ENCODE results near the gene MBTD1. TPM values are rescaled to one million over a fixed set of nuclear protein-coding genes. Genes with fewer than 3 reads are reported as not detected.
"Not testable (repeated sequence)": the region's sequence is repeated elsewhere in the genome, so short reads cannot be mapped to it uniquely, and the experiment has no call there.

MBTD1 gene
- total and polyA plus RNA-seq, 9 donors = 10.4 to 28.4 (median 16.4) TPM

DNA sequence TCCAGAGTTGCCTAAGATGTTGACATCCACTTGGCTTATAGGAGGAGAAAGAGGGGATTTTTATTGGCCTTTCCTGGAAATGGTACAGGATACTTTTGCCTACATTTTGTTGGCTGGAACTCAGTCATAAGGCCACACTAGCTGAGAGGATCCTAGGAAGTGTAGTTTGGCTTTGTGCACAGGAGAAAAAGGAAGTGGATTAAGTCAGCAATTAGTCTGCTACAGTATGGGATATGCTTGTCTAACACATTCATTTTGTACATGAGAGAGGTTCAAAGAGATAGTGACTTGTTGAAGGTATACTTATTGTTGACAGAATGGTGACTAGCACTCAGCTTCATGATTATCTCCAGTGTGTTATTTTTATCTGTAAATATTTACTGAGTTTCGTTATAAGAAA is 10.8 kb upstream of the MBTD1 start:
- H3K27ac ChIP-seq = no peak overlapping the region
- TF ChIP-seq, protein P1, sequence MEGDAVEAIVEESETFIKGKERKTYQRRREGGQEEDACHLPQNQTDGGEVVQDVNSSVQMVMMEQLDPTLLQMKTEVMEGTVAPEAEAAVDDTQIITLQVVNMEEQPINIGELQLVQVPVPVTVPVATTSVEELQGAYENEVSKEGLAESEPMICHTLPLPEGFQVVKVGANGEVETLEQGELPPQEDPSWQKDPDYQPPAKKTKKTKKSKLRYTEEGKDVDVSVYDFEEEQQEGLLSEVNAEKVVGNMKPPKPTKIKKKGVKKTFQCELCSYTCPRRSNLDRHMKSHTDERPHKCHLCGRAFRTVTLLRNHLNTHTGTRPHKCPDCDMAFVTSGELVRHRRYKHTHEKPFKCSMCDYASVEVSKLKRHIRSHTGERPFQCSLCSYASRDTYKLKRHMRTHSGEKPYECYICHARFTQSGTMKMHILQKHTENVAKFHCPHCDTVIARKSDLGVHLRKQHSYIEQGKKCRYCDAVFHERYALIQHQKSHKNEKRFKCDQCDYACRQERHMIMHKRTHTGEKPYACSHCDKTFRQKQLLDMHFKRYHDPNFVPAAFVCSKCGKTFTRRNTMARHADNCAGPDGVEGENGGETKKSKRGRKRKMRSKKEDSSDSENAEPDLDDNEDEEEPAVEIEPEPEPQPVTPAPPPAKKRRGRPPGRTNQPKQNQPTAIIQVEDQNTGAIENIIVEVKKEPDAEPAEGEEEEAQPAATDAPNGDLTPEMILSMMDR (IDR thresholded peaks at IDR 0.05) = no peak
- TF ChIP-seq EP300 (IDR thresholded peaks at IDR 0.05) (no peak), POLR2A (IDR thresholded peaks at IDR 0.05) (no peak)
- intact Hi-C loops (cut with DNase I) = no loop called here
- no peak for DNase-seq
- WGBS, 3 donors = 22 to 52% (median 31%) methylated on average over 1 of the region's 1 CpG
- no peaks in the 10 kb centered on the region for H3K9me3 ChIP-seq
- H3K4me3 ChIP-seq = no peak overlapping the region
- H3K27me3 ChIP-seq = no peaks in the 10 kb centered on the region
- H3K36me3 ChIP-seq = no peaks in the 10 kb centered on the region
- H3K4me1 ChIP-seq (ENCODE audit: insufficient read depth) = no peaks in the 10 kb centered on the region

DNA sequence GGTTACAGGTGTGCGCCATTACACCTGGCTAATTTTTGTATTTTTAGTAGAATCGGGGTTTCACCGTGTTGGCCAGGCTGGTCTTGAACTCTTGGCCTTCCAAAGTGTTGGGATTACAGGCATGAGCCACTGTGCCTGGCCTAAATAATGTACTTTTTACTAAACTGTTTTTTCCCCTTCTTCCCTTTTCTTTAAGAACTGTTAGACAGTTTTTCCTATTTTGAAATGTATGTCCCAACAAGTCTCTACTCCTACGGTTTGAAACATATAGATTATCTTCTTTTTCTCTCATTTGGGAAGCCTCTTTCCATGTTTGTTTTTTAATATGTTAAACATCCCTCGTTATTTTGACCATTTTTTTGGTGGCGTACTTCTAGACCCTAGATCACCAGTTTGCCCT is 10.1 kb upstream of the MBTD1 start:
- intact Hi-C loops (cut with DNase I) = no loop called here

DNA sequence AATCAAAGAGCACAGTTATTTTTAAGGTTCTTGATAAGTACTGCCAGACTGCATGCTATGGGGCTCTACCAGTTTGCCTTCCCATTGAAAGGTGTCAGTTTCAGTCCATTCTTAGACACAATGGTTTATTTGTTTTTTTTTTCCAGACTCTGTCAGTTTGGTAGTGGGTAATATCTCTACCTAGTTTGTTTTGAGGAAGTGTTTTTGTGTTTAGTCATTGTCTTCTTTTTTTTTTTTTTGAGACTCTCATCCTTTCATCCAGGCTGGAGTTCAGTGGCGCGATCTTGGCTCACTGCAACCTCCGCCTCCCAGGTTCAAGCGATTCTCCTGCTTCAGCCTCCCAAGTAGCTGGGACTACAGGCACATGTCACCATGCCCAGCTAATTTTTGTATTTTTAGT is 4.6 kb upstream of the MBTD1 start:
- H3K27me3 ChIP-seq; DNase-seq; H3K9me3 ChIP-seq; H3K27ac ChIP-seq; intact Hi-C loops (cut with DNase I); H3K4me3 ChIP-seq; H3K4me1 ChIP-seq (ENCODE audit: insufficient read depth); H3K36me3 ChIP-seq: not testable (repeated sequence)
- WGBS, 3 donors = 74 to 94% (median 94%) methylated on average over 4 of the region's 4 CpGs

More for the DNA sequence above, 10.1 kb upstream of the MBTD1 start:
- WGBS, 3 donors = 84 to 92% (median 90%) methylated on average over 6 of the region's 6 CpGs
- DNase-seq = no peak
- no peak overlapping the region for H3K4me3 ChIP-seq
- no peaks in the 10 kb centered on the region for H3K9me3 ChIP-seq
- TF ChIP-seq, protein P1 (IDR thresholded peaks at IDR 0.05) = no peak
- TF ChIP-seq EP300 (IDR thresholded peaks at IDR 0.05) (no peak), POLR2A (IDR thresholded peaks at IDR 0.05) (no peak)
- no peaks in the 10 kb centered on the region for H3K4me1 ChIP-seq (ENCODE audit: insufficient read depth)
- H3K36me3 ChIP-seq = no peaks in the 10 kb centered on the region
- no peak overlapping the region for H3K27ac ChIP-seq
- no peaks in the 10 kb centered on the region for H3K27me3 ChIP-seq

DNA sequence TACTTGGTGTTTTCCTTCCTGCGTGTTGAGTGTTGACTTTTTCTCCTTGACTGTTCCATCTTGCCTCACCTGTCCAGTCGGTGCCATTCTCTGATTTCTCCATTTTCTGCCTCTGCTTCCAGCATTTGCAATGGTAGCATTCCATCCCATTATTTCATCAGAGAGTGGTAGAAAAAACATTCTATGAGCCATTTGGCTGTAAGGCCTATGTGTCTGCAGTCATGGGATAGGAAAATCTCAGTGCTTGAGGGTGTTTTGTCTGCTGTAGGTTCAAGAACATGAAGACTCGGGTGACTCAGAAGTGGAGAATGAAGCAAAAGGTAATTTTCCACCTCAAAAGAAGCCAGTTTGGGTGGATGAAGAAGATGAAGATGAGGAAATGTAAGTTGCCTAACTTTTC is 3.2 kb upstream of the MBTD1 start:
- Histone ChIP-seq H3K27ac (no peak overlapping the region), H3K4me1 (ENCODE audit: insufficient read depth) (no peaks in the 10 kb centered on the region), H3K4me3 (no peak overlapping the region), H3K36me3 (no peaks in the 10 kb centered on the region), H3K27me3 (no peaks in the 10 kb centered on the region), H3K9me3 (no peaks in the 10 kb centered on the region)
- TF ChIP-seq, protein P1 (IDR thresholded peaks at IDR 0.05) = no peak
- TF ChIP-seq POLR2A (IDR thresholded peaks at IDR 0.05) (no peak), EP300 (IDR thresholded peaks at IDR 0.05) (no peak)
- intact Hi-C loops (cut with DNase I) = no loop called here
- DNase-seq = no peak
- 84 to 94% (median 93%) methylated on average over 3 of the region's 3 CpGs for WGBS, 3 donors

DNA sequence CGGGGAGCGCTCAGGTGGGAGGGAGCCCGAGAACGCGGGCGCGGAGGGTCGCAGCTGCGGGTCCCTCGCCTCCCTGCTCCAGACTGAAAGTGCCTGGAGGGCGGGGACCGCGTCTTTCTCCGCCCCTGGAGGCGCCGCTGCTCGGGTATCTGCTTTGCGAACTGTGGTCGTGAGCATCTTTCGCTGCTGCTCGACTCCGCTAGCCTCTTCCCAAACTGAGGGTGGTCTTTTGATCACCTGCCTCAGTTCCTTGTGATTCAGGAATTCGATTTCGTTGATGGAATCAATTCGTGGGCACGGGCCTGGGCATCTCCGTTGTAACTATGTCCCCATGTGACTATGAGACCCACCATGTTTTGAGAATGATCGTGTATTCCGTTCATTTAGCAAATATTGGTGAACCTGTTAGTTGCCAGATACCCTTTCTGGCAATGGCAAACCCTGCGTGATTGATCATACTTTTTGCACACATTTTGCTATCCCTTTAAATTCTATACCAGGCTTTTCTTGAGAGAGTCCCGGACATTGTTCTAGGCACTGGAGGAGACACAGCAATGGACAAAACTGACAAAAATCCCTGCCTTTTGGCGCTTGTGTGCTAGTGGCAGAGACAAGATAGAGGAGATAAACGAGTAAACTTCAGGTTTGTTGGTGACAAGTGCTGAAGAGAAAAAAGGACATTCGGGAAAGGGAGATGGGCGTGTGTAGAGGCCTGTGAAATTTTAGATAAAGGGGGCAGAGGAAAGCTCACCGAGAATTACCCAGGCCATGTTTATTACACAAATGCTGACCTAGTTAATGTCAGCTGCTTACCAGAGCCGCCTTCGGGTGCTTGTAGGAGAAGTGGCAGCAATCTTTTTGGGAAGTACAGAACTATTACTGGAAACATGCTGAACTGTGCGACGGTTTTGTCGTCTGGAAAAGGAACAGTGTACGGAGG is 1.4 kb upstream of the MBTD1 start:
- no peaks in the 10 kb centered on the region for H3K36me3 ChIP-seq
- H3K4me1 ChIP-seq (ENCODE audit: insufficient read depth) = peaks cover 2% of the 10 kb centered on the region
- H3K27ac ChIP-seq = peak overlapping the region; percentile 72 to 95
- DNase-seq = no peak
- intact Hi-C loops (cut with DNase I) = no loop called here
- no peaks in the 10 kb centered on the region for H3K27me3 ChIP-seq
- 9 to 11% (median 9%) methylated on average over 42 of the region's 42 CpGs for WGBS, 3 donors
- no peaks in the 10 kb centered on the region for H3K9me3 ChIP-seq
- peak overlapping the region; percentile 78 for H3K4me3 ChIP-seq
- TF ChIP-seq EP300 (IDR thresholded peaks at IDR 0.05) (no peak), POLR2A (IDR thresholded peaks at IDR 0.05) (no peak)
- TF ChIP-seq, protein P1 (IDR thresholded peaks at IDR 0.05) = no peak
